Measurements from ENCODE around the gene FNDC10. TPM values are rescaled to one million over a fixed set of nuclear protein-coding genes. Genes with fewer than 3 reads are reported as not detected.

Gene FNDC10
- total RNA-seq, 1 experiment from 2014 or later: 15.2 TPM

DNA sequence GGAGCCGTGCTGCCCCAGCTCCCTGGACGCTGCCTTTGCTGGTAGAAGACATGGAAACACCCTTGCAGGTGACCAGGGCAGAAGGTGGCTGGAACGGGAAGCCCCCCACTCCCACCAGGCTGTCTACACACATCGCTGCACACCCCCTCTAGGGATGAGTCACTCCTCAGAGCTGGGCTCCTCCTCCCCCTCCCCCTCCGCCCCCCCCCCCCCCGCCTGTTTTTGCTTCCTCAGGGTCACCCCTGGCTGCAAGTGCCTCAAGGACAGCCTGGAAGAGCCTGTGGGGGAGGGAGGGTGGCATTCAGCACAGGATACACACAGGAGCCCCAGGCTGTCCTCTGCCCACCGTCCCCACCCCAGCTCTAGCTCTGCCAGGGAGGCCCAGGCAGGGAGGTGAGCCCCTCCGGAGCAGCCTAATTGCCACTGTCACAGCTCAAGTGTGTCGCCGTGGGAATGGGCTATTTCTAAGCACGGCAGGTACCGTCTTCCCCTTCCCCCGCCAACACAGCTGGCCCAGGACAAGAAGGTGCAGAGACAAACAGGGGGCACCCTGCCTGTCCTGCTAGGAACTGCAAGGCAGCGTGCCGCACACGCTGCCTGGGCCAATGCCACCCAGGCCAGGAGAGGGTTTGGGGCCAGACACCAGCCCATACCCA is 2.5 kb downstream of the FNDC10 start:
- Histone ChIP-seq H2BK5ac (ENCODE audit: insufficient read length, low read length) (no peak overlapping the region), H4K91ac (ENCODE audit: insufficient read length, low read depth, low read length) (no peak overlapping the region), H3K27me3 (ENCODE audit: insufficient read depth, low read length) (no peaks in the 10 kb centered on the region; the same call in 1 of the 2 replicates), H3K9ac (ENCODE audit: extremely low read depth, insufficient read length, low read length) (no peak overlapping the region), H2BK20ac (ENCODE audit: low read depth, low read length, poor library complexity, severe bottlenecking) (no peak overlapping the region), H2AFZ (ENCODE audit: low read length) (no peak overlapping the region), H4K8ac (replicated peaks; ENCODE audit: insufficient read length, low read depth, low read length) (no peak overlapping the region), H3K4ac (ENCODE audit: low read depth, low read length) (no peak overlapping the region), H3K27ac (ENCODE audit: insufficient read length, low read depth, low read length) (no peak overlapping the region), H4K20me1 (ENCODE audit: control insufficient read depth, insufficient read depth, insufficient read length) (no peaks in the 10 kb centered on the region), H3K18ac (ENCODE audit: insufficient read length, low read depth, low read length) (no peak overlapping the region), H3K23ac (ENCODE audit: insufficient read length, low read depth, low read length) (no peak overlapping the region), H3K79me1 (ENCODE audit: insufficient read depth, low read depth, low read length, poor library complexity, severe bottlenecking) (no peaks in the 10 kb centered on the region), H2BK15ac (ENCODE audit: low read depth, low read length) (no peak overlapping the region), H3K9me3 (ENCODE audit: control insufficient read depth, low read depth, low read length) (no peaks in the 10 kb centered on the region), H3K4me1 (ENCODE audit: insufficient read depth, low read length) (no peaks in the 10 kb centered on the region), H2BK12ac (ENCODE audit: insufficient read length, low read depth, low read length) (no peak overlapping the region), H3K4me2 (ENCODE audit: insufficient read depth, insufficient read length, low read length) (no peak overlapping the region), H3K23me2 (ENCODE audit: insufficient read length, low read depth, low read length, poor library complexity, severe bottlenecking) (peaks cover 8% of the 10 kb centered on the region), H2BK120ac (ENCODE audit: low read depth, low read length, poor library complexity, severe bottlenecking) (no peak overlapping the region), H3K79me2 (ENCODE audit: insufficient read depth, low read length) (no peaks in the 10 kb centered on the region), H4K5ac (ENCODE audit: insufficient read length, low read depth, low read length) (no peak overlapping the region), H3T11ph (ENCODE audit: low read length) (no peak overlapping the region), H2AK5ac (ENCODE audit: insufficient read length, low read length) (no peak overlapping the region), H3K14ac (ENCODE audit: insufficient read depth, low read length) (no peak overlapping the region), H3K56ac (ENCODE audit: insufficient read length, low read depth, low read length) (no peak overlapping the region)
- TF ChIP-seq, protein P1, sequence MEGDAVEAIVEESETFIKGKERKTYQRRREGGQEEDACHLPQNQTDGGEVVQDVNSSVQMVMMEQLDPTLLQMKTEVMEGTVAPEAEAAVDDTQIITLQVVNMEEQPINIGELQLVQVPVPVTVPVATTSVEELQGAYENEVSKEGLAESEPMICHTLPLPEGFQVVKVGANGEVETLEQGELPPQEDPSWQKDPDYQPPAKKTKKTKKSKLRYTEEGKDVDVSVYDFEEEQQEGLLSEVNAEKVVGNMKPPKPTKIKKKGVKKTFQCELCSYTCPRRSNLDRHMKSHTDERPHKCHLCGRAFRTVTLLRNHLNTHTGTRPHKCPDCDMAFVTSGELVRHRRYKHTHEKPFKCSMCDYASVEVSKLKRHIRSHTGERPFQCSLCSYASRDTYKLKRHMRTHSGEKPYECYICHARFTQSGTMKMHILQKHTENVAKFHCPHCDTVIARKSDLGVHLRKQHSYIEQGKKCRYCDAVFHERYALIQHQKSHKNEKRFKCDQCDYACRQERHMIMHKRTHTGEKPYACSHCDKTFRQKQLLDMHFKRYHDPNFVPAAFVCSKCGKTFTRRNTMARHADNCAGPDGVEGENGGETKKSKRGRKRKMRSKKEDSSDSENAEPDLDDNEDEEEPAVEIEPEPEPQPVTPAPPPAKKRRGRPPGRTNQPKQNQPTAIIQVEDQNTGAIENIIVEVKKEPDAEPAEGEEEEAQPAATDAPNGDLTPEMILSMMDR (conservative IDR thresholded peaks at IDR 0.05): peak; percentile 57
- Mint-ChIP-seq H3K36me3 (ENCODE audit: insufficient read depth in 1 of 3, low read depth in 3 of 3) (no peaks in the 10 kb centered on the region), H3K4me1 (peaks cover 4 to 12% of the 10 kb centered on the region in 2 experiments), H3K27me3 (ENCODE audit: low read depth) (peaks cover 40% of the 10 kb centered on the region), H3K4me3 (peak overlapping the region; percentile 17 to 64; a peak in 2 of 5 replicates), H3K9me3 (no peaks in the 10 kb centered on the region), H3K27ac (no peak overlapping the region)
- DNase-seq: peak; percentile 77
- WGBS (ENCODE audit: extremely low coverage, insufficient read length, low lambda C conversion rate): no CpG with 5 or more reads among the region's 16 CpGs
